Epithelial cell of esophagus (primary cell): ENCODE results near the gene TENT5C.
A peak's percentile ranks its signal among the peaks of the same experiment; 100 is the strongest.

Experiments
- DNase-seq: peaks from one replicate; pipeline ENCODE4 v3.0.0; 2010; ENCODE audit warnings: low read depth
- H3K4me3 ChIP-seq: 2 replicates; pipeline ENCODE4 v1.5.1; 2011; ENCODE audit warnings: mild to moderate bottlenecking, low read length, control low read depth
- TF ChIP-seq, protein P1 (sequence below): IDR thresholded peaks from 2 replicates; pipeline ENCODE4 v1.5.1; 2011; ENCODE audit warnings: low read depth, mild to moderate bottlenecking, low read length, control low read depth, inconsistent platforms; ENCODE audit not compliant: insufficient read depth; ENCODE audit errors: missing control alignments

The TENT5C gene

DNA sequence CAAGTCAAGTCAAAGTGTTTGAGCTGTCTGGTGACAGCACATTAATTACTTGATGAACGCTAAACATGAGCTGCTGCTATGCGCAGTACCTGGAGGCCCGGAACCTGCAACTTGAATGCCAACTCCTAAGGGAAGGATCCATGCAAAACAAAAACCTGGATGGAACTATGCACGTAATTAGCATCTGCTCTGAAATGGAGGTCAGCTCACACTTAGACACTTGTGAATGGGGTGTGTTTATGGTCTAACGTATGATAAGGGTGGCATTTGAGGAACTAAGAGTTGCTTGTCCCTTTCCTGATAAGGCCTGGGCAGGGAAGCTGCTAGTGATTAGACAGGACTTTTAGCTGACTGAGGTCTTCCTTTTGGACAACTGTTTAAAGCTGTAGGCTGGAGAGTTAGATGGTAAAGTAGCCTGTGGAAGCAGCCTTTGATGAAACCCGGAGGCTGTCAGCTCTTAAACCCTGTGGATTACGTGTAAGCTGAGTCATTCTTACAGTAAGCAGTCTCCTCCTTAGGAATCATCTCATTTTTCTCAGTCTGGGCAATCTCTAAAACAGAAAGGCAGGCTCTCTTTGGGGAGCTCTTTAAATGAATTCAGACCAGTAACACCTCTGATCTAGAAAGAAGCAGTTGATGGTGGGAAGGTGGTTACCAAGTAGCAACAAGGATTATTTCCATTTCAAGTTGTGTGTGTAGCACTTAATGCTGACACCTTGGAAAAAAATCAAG lies 6.8 kb downstream of the TENT5C start:
- TF ChIP-seq, protein P1, sequence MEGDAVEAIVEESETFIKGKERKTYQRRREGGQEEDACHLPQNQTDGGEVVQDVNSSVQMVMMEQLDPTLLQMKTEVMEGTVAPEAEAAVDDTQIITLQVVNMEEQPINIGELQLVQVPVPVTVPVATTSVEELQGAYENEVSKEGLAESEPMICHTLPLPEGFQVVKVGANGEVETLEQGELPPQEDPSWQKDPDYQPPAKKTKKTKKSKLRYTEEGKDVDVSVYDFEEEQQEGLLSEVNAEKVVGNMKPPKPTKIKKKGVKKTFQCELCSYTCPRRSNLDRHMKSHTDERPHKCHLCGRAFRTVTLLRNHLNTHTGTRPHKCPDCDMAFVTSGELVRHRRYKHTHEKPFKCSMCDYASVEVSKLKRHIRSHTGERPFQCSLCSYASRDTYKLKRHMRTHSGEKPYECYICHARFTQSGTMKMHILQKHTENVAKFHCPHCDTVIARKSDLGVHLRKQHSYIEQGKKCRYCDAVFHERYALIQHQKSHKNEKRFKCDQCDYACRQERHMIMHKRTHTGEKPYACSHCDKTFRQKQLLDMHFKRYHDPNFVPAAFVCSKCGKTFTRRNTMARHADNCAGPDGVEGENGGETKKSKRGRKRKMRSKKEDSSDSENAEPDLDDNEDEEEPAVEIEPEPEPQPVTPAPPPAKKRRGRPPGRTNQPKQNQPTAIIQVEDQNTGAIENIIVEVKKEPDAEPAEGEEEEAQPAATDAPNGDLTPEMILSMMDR: no peak
- DNase-seq: peak; percentile 16
- no peak overlapping the region for H3K4me3 ChIP-seq

DNA sequence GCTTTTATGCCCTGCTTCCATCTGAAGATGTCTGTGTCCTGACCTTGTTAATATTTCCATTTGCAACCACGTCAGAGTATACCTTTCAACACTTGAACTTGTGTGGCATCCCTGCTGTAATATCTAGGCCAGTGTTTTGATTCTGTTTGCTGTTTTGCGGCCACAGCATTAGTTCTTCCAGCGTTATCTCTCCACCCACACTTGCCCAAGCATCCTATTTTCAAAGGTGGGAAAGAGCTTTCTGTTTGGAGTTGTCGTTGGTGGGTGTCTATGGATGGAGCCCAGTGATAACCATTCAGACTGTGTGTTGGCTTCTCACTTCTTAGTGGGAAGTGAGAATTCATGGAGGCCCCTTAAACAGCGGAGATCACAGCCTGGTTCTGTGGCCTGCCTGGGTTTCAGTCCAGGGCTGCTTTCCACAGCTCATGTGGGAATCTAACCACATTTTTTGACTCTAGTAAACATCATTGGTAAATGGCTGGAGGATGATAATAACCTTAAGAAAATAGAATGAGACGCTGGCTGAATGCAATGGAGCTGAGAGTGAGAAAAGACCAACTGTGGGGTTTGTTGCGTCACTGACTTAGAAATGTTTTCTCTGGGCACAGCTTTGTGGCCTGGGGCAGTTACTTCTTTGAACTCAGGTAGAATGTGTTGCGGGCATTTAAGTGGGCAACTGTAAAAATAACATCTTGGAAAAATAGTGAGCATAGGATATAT lies 7.6 kb downstream of the TENT5C start:
- no peak for DNase-seq
- TF ChIP-seq, protein P1: no peak
- H3K4me3 ChIP-seq: no peak overlapping the region

DNA sequence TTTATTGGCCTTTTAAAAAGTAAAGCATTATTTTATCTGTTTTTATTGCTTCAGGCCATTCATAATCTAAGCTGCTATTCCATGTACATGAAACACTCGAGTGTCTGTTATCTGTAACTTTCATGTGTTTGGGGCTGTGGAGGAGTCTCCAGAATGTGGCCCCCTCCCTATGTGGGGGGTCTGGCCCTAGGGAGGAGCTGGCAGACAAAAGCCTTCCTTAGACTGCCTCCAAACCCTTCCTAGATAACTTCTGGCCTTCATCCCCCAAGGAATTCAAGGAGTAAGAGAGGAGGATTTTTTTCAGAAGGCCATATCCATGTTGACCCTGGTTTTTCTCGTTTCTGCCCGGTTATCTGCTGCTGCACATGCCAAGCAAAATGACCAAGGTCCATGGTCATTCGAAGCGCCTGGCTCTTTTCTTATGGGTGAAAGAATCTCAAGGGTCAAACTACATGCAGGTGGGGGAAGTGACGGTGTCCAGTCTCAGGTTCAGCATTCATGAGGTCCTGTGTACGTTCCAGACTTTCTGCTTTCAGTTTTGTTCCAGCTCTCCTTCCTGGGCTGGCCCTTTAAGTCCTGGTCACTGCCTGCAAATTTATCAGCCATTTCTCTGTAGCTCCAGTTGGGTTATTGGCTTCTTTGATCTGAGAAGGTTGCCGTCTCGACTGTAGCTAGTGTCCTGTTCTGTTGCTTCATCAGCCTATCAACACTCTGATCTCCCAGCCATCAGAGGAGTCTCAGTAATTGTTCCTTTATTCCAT lies 8.3 kb downstream of the TENT5C start:
- H3K4me3 ChIP-seq: no peak overlapping the region
- TF ChIP-seq, protein P1: no peak
- no peak for DNase-seq

DNA sequence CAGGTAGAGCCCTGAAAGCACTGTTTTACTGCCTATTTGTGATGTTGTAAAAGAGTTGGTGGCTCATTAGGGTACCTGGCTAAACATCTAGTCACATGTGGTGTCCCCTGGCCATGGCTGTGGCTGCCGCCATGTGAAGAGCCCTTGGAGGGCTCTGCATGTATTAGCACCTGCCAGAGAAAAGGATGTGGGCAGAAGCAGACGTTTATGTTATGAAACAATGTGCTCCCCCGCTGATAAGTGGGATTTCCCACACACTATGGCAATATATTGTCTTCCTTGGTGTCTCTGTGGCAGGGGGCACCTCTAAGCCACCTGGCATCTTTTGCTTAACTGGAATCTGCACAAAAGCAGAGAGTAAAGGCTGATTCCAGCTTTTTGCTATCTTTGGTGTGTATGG lies 9.6 kb downstream of the TENT5C start:
- no peak for DNase-seq
- no peak overlapping the region for H3K4me3 ChIP-seq
- TF ChIP-seq, protein P1: no peak

DNA sequence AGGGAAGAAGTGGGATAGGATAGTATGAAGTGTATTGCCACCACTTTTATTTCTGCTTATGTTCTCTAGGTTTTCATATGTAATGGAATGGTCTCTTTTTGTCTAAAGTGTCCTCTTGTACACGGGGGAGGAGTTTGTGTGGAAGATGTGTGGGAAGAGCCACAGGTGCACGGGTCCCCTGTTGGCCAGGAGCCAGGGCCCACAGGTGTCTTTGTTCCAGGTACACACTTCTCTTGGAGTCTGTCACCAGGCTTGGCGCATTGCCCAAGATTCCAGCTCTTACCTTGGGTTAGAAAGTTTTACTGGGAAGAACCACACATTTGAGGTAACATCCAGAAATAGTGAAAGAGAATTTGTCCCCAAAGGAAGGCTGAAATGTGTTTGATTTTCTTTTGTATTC lies 10.5 kb downstream of the TENT5C start:
- DNase-seq: no peak
- TF ChIP-seq, protein P1: no peak
- no peak overlapping the region for H3K4me3 ChIP-seq

DNA sequence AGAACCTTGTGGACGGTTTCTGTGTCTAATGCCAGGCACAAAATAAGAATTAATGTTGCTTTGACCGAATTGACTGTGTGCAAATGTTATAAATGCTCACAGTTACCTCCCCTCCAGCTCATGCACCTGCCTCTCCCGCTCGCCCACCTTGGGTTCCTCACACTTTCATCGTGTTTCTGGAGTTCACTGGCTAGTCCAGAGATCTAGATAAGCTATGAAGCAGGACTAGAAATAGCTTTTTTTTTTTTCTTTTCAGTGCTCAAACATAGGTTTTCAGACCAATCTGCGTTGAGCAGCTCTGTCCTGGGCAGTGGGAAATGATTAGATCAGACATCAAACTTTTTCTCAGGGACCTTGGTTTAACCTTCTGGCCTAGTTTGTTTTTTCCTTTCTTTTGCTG lies 11.1 kb downstream of the TENT5C start:
- DNase-seq: no peak
- TF ChIP-seq, protein P1: no peak
- no peak overlapping the region for H3K4me3 ChIP-seq
